Measurements from ENCODE around the gene GLS. TPM values are rescaled to one million over a fixed set of nuclear protein-coding genes. Genes with fewer than 3 reads are reported as not detected.
A peak's percentile ranks its signal among the peaks of the same experiment; 100 is the strongest.
"Not testable (repeated sequence)": the region's sequence is repeated elsewhere in the genome, so short reads cannot be mapped to it uniquely, and the experiment has no call there.

The GLS gene
- total RNA-seq, 1 experiment from 2014 or later = 116 TPM

- DNase-seq (ENCODE audit: low read depth) = peak; percentile 36
Observed at GRCh38 chr2:190882856-190883582, 2.4 kb downstream of the GLS start.

GRCh38 chr2:190885844-190886243 is 5.2 kb downstream of the GLS start:
- DNase-seq (ENCODE audit: low read depth) = not testable (repeated sequence)

GRCh38 chr2:190887089-190887488 is 6.5 kb downstream of the GLS start:
- peak; percentile 45 for DNase-seq (ENCODE audit: low read depth)

GRCh38 chr2:190888449-190888848 is 7.8 kb downstream of the GLS start:
- no peak for DNase-seq (ENCODE audit: low read depth)

- DNase-seq (ENCODE audit: low read depth) = no peak
Observed at GRCh38 chr2:190889175-190889943, 8.7 kb downstream of the GLS start.

- DNase-seq (ENCODE audit: low read depth) = no peak
Observed at GRCh38 chr2:190891372-190891771, 10.8 kb downstream of the GLS start.

GRCh38 chr2:190891889-190892288 is 11.3 kb downstream of the GLS start:
- DNase-seq (ENCODE audit: low read depth) = no peak

- no peak for DNase-seq (ENCODE audit: low read depth)
Observed at GRCh38 chr2:190893157-190893556, 12.5 kb downstream of the GLS start.

GRCh38 chr2:190896477-190896876 is 15.9 kb downstream of the GLS start:
- no peak for DNase-seq (ENCODE audit: low read depth)

GRCh38 chr2:190903693-190904450 is 23.3 kb downstream of the GLS start:
- no peak for DNase-seq (ENCODE audit: low read depth)

- DNase-seq (ENCODE audit: low read depth) = no peak
Observed at GRCh38 chr2:190904640-190905261, 24.1 kb downstream of the GLS start.

- DNase-seq (ENCODE audit: low read depth) = no peak
Observed at GRCh38 chr2:190908532-190908931, 27.9 kb downstream of the GLS start.

- DNase-seq (ENCODE audit: low read depth) = no peak
Observed at GRCh38 chr2:190909680-190910079, 29.1 kb downstream of the GLS start.

GRCh38 chr2:190910341-190911136 is 29.9 kb downstream of the GLS start:
- DNase-seq (ENCODE audit: low read depth) = peak; percentile 36

GRCh38 chr2:190911813-190912212 is 31.2 kb downstream of the GLS start:
- DNase-seq (ENCODE audit: low read depth) = no peak

- DNase-seq (ENCODE audit: low read depth) = no peak
Observed at GRCh38 chr2:190912726-190913125, 32.1 kb downstream of the GLS start.

- no peak for DNase-seq (ENCODE audit: low read depth)
Observed at GRCh38 chr2:190913725-190914124, 33.1 kb downstream of the GLS start.

GRCh38 chr2:190916829-190917228 is 36.2 kb downstream of the GLS start:
- no peak for DNase-seq (ENCODE audit: low read depth)

- no peak for DNase-seq (ENCODE audit: low read depth)
Observed at GRCh38 chr2:190920085-190920484, 39.5 kb downstream of the GLS start.

GRCh38 chr2:190922376-190922775 is 41.8 kb downstream of the GLS start:
- no peak for DNase-seq (ENCODE audit: low read depth)

- DNase-seq (ENCODE audit: low read depth) = no peak
Observed at GRCh38 chr2:190927301-190927700, 46.7 kb downstream of the GLS start.

Measured in HT1080 (cell line).